Erythroblast (primary cell): Measurements from ENCODE around the gene TTC27.

Source experiments
- GATA1 ChIP-seq: IDR thresholded peaks from 2 replicates; pipeline ENCODE4 v1.6.1; 2011; ENCODE audit warnings: low read depth, mild to moderate bottlenecking, control low read depth, low read length, moderate library complexity
- POLR2A ChIP-seq: IDR thresholded peaks from 2 replicates; pipeline ENCODE4 v1.6.1; 2011; ENCODE audit warnings: mild to moderate bottlenecking, low read length

- TF ChIP-seq POLR2A (no peak), GATA1 (no peak)
Observed at GRCh38 chr2:32739664-32740063, 111.8 kb downstream of the TTC27 start.
